Fibroblast of villous mesenchyme (primary cell): ENCODE results near the gene RNF151. TPM values are rescaled to one million over a fixed set of nuclear protein-coding genes. Genes with fewer than 3 reads are reported as not detected.

Experiments
- DNase-seq: peaks from one replicate; pipeline ENCODE4 v3.0.0-alpha.2; 2010; ENCODE audit warnings: low read depth
- H3K4me3 ChIP-seq: 2 replicates; pipeline ENCODE4 v1.5.1; 2011; ENCODE audit warnings: low read depth, mild to moderate bottlenecking, low read length
- CTCF ChIP-seq: IDR thresholded peaks from 2 replicates; pipeline ENCODE4 v1.5.1; 2012; ENCODE audit warnings: low read depth, mild to moderate bottlenecking, low read length; ENCODE audit not compliant: insufficient read depth
- total RNA-seq: library from RNA; depleted of rRNA; stranded (reverse); fragments of >200 nt; gene quantifications from 2 replicates; pipeline ENCODE4 v1.2.3, GENCODE V29; 2012

RNF151 gene
- total RNA-seq, 1 donor, result not detected

GRCh38 chr16:2003231-2003826, 36.7 kb downstream of the RNF151 start:
- TF ChIP-seq CTCF, result no peak
- no peak for DNase-seq
- H3K4me3 ChIP-seq, result no peak overlapping the region

DNA sequence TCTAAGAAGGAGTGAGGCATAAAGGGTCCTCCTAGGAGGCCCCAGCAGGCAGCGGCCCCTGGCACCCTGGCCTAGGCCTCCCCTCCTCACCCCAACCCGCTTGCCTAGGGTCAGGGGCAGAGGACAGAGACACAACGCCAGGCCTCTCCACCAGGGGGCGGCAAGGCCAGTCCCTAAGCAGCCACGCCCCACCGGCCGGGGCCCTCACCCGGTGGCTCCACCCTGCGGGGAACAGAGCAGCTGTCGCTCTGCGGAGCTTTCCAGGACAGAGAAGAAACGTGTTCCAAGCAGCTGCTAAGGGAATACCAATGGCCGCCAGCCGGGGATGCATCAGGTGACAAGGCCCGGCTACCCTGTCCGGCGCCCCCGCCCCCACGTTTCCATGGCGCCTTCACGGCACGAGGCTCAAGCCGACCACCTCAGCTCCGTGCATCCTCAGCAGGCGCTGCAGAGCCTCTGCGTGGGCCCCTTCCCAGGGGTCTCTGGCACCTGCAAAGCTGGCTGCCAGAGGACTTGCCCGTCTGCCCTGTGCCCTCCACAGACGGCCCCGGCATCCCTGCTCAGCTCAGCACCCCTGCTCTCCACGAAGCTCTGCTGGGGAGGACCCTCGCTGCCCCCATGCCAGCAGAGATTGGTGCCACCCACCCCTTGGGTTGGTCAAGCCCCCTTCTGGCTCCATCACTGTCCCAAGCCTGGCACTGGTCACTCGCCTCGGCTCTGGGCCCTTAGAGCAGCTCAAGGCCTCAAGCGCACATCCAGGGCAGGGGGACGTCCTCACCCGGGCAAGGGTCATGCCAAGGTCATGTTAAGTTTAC, 37.4 kb downstream of the RNF151 start:
- H3K4me3 ChIP-seq, result no peak overlapping the region
- peak; percentile 89 for DNase-seq
- peak; percentile 98 for TF ChIP-seq CTCF

DNA sequence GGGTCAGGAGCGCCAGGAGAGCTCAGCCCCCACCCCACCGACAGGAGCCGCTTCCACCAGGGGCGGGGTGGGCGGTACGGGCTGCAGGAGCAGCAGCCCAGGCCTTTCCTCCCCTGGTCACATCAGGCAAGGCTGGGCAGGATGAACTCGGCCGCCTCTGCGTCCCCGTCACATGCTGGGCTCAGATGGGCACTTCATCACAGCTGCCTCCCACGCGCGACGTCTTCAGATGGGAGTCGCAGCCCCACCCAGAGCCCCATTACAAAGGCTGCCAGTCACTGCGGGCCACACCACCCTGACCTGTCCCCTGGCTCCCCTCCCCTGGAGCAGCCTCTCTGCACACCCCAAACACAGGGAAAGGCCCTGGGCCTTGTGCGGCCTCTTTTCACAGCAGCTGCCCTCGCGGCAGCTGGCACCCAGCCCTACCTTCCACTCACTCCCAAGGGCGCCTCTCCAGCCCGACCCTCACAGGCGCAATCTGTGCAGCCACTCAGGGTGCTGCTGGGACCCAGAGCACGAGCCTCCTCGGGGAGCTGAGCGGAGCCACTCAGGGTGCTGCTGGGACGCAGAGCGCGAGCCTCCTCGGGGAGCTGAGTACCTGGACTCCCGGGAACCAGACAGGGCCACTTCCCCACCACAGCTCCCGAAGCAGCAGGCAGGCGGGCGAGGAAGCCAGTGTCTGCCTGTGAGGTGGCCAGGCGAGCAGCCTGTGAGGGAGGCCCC, 38.3 kb downstream of the RNF151 start:
- no peak for DNase-seq
- H3K4me3 ChIP-seq, result no peak overlapping the region
- TF ChIP-seq CTCF, result no peak

- H3K4me3 ChIP-seq, result no peak overlapping the region
- peak; percentile 16 for TF ChIP-seq CTCF
- DNase-seq, result no peak
These were observed 39.0 kb downstream of the RNF151 start for GRCh38 chr16:2005646-2006045.

- TF ChIP-seq CTCF, result no peak
- no peak overlapping the region for H3K4me3 ChIP-seq
- no peak for DNase-seq
These were observed 39.7 kb downstream of the RNF151 start for GRCh38 chr16:2006317-2006716.

DNA sequence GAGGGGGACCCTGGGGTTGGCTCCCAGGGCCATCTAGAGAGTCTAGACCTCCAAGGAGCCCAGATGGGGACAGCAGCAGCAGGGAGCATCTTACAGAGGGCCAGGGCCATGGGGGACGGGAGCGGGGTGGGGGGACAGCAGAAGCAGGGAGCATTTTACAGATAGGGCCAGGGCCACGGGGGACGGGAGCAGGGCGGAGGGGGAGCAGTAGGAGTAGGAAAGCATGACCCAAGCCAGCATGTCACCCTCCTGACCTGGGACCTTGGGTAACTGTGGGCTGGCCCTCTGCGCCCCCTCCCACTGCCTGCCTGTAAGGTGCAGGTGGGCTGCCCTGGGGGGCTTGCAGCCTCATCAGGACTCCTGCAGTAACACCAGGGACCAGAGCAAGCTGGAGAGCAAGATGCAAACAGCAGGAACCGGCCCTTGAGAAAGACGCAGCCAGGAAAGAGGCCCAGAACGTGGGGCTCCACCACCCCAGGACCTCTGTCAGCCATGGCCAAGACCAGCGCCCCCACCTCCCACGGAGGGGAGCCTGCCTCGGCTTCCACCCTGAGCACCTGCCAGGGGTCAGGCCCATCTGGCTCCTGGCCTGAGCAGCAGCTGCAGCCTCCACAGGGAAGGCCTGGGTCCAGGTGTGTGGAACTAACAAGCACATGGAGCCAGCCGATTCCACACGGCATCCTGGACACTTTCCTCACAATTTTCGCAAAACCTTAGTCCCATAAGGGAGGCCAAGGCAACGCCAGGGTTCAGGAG, 40.6 kb downstream of the RNF151 start:
- no peak for DNase-seq
- TF ChIP-seq CTCF, result no peak
- H3K4me3 ChIP-seq, result peak overlapping the region; percentile 83
